Brain microvascular endothelial cell (primary cell): ENCODE data around the gene MED13L.

Experiments
- DNase-seq: peaks from one replicate; pipeline ENCODE4 v3.0.0-alpha.2; 2020
- H3K27ac ChIP-seq: fragments of 250-450 bp; sonication (Bioruptor Pico); 2 replicates; pipeline ENCODE4 v1.5.1; 2020; ENCODE audit warnings: mild to moderate bottlenecking, moderate library complexity
- H3K27me3 ChIP-seq: fragments of 250-450 bp; sonication (Bioruptor Pico); replicated peaks from 2 replicates; pipeline ENCODE4 v1.5.1; 2020; ENCODE audit warnings: mild to moderate bottlenecking
- H3K36me3 ChIP-seq: fragments of 250-450 bp; sonication (Bioruptor Pico); replicated peaks from 2 replicates; pipeline ENCODE4 v1.5.1; 2020; ENCODE audit warnings: mild to moderate bottlenecking
- H3K4me3 ChIP-seq: 2 replicates; pipeline ENCODE4 v1.5.1; 2011; ENCODE audit warnings: low read depth, mild to moderate bottlenecking, control low read depth, low read length, moderate library complexity
- in situ Hi-C: cut with HindIII; loops from 2 replicates; pipeline ENCODE4 v1.10.0; 2017; ENCODE audit warnings: low sequenced_read_pairs, low pct_ligation_motif_present
- TF ChIP-seq, protein P1 (sequence below): IDR thresholded peaks from 2 replicates; pipeline ENCODE4 v1.5.1; 2011; ENCODE audit warnings: low read depth, mild to moderate bottlenecking, moderate library complexity, low read length, control low read depth, inconsistent platforms; ENCODE audit errors: missing control alignments

The MED13L gene

DNA sequence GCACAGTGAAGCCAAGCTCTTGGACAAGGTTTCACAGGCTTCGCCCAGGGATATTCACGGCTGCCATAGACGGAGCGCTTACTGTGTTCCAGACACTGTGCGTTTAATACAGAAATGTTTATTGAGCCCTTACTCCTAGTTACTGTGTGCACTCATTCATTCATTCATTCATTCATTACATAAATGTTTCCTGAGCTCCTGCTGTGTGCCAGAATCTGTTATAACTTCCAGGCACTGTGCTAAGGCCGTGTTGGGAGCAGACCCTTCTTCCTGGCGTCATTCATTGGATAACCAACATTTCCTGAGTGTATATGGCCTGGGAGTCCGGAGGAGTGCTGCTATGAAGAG lies 760 bp upstream of the MED13L start:
- in situ Hi-C loops, result no loop called here
- no peak for DNase-seq
- no peaks in the 10 kb centered on the region for H3K27me3 ChIP-seq
- TF ChIP-seq, protein P1, sequence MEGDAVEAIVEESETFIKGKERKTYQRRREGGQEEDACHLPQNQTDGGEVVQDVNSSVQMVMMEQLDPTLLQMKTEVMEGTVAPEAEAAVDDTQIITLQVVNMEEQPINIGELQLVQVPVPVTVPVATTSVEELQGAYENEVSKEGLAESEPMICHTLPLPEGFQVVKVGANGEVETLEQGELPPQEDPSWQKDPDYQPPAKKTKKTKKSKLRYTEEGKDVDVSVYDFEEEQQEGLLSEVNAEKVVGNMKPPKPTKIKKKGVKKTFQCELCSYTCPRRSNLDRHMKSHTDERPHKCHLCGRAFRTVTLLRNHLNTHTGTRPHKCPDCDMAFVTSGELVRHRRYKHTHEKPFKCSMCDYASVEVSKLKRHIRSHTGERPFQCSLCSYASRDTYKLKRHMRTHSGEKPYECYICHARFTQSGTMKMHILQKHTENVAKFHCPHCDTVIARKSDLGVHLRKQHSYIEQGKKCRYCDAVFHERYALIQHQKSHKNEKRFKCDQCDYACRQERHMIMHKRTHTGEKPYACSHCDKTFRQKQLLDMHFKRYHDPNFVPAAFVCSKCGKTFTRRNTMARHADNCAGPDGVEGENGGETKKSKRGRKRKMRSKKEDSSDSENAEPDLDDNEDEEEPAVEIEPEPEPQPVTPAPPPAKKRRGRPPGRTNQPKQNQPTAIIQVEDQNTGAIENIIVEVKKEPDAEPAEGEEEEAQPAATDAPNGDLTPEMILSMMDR, result no peak
- H3K27ac ChIP-seq, result no peak overlapping the region
- H3K4me3 ChIP-seq, result peak overlapping the region; percentile 51
- no peaks in the 10 kb centered on the region for H3K36me3 ChIP-seq

DNA sequence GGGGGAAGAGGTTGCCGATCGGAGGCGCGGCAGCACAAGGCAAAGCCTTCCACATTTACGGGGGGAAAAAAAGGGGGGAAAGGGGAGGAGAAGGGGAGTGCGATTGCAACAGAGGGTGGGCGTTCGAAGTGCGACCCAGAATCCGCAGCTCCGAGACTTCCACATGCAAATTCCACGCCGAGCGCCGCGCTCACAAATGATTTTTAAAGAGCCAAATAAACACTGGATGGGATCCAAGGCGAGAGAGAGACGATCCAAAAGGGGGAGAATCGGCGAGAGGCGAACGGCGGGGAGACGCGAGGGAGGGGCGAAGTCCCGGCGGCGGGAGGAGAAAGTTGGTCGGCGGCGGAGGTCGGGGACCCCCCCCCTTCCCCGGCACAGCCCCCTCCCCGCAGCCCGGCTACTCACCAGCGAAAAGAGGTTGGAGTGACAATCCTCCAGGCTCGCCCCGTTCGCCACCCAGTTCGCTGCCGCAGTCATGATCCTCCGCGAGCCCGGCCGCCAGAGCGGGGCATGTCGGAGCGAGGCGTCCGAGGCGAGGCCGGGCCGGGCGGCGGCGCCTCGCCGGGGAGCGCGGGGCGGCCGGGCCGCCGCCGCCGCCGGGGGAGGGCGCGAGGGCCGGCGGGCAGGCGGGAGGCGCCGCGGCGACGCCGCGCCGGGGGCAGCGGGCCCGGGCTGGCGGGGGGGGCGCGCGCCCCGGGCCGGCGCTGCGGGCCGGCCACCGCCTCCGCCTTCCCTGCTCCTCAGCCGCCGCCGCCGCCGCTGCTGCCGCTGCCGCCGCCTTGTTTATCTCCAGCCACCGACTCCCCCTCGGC lies 634 bp downstream of the MED13L start:
- in situ Hi-C loops, result no loop called here

DNA sequence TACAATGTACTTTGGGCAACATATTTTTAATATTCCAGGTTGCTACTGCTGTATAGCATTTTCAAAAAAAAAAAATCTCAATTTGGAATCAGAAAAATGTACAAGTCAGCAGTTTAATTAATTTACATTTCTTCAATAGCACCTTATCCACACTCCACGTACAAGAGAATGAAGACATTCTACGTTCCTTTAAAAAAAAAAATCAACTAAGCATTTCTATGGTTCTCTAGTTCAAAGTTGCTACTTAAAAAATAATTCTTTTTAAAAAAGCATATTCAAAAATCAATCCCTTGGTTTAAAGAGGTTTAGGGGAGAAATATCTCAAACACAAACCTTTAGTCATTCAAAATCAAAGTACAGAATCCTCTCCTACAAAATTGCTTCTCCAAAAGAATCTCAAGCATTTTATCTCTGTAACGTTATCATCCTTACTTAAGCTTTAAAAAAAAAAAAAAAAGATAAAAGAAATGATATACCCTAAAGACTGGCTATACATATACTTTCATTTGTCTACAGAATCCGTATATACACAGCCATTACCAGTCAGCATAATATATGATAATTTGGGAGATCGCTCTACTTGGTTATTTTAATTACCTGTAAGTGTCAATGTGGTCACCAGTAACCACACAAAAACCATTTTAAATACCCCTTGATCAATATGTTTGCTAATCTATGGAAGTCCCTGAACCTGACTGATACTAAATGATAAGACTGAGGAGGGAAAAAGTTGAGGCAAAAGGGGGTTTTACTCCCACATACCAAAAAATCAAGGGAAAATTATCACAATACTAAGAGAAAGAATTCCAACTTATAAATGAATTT lies 2.7 kb downstream of the MED13L start:
- Histone ChIP-seq H3K27ac (no peak overlapping the region), H3K36me3 (no peaks in the 10 kb centered on the region), H3K4me3 (peak overlapping the region; percentile 86), H3K27me3 (no peaks in the 10 kb centered on the region)
- in situ Hi-C loops, result no loop called here
- TF ChIP-seq, protein P1, result no peak
- DNase-seq, result no peak

More for the DNA sequence above, 634 bp downstream of the MED13L start:
- peak; percentile 59 for DNase-seq
- Histone ChIP-seq H3K27ac (peak overlapping the region; percentile 93), H3K36me3 (no peaks in the 10 kb centered on the region), H3K27me3 (no peaks in the 10 kb centered on the region), H3K4me3 (peak overlapping the region; percentile 86)
- TF ChIP-seq, protein P1, result no peak

DNA sequence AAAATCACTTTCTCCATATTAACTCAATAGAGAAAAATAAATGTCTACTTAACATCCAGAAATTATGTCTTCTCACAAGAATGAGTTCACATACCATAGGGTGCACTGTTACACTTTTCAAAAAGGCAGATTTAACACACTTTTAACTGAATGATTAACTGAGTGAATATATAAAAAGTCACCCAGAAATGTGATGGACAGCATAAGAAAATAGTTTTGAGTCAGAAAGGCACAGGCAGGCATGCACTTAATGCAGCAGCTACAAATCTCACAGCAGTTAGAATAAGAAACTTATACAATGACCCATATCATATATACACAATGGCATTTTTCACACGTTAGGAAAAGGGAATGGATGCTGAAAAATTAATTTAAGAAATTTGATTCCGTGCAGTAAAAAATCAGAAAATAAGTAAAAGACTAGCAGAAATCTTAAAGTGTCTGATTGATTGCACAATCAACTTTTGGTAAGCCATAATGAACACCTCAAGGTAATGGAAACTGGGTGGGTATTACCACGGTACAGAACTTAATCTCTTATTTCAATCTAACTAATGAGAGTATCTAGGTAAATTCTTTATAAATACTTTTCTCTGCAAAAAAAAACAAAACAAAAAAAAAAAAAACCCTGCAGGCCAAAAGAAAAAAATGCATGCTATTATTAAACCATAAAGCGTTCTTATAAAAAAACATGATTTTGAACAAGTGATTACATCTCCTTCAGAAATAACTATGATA lies 3.5 kb downstream of the MED13L start:
- TF ChIP-seq, protein P1, result no peak
- Histone ChIP-seq H3K27ac (no peak overlapping the region), H3K27me3 (no peaks in the 10 kb centered on the region), H3K36me3 (no peaks in the 10 kb centered on the region), H3K4me3 (no peak overlapping the region)
- in situ Hi-C loops, result no loop called here
- no peak for DNase-seq

DNA sequence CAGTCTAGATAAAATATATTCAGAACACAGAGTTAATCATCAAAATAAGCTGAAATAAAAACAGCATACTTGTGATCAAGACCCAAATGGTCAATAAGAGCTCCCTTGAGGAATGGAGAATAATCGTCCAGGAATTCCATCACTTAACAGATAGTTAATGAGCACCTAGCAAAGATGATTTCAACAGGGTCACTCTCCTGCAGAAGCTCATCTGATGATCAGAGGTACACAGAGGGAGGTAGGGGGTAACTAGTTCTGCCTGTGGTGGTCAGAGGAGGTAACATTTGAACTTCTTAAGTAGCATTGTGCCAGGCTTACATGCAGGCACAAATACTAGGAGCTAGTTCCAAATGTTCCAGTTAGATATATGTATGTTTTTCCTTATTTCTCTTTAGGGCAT lies 9.5 kb downstream of the MED13L start:
- no peak overlapping the region for H3K27ac ChIP-seq
- H3K36me3 ChIP-seq, result no peaks in the 10 kb centered on the region
- TF ChIP-seq, protein P1, result no peak
- no peak overlapping the region for H3K4me3 ChIP-seq
- in situ Hi-C loops, result no loop called here
- no peaks in the 10 kb centered on the region for H3K27me3 ChIP-seq
- DNase-seq, result no peak
